NCI-H1417 treated with DMSO at 0.1 percent for 48 hours (cell line): Measurements from ENCODE around the gene ZFAND2A.

Experiments used
- DNase-seq: peaks from one replicate; lab custom pipeline; 2025; lab: John Stamatoyannopoulos, UW

ZFAND2A gene

DNA sequence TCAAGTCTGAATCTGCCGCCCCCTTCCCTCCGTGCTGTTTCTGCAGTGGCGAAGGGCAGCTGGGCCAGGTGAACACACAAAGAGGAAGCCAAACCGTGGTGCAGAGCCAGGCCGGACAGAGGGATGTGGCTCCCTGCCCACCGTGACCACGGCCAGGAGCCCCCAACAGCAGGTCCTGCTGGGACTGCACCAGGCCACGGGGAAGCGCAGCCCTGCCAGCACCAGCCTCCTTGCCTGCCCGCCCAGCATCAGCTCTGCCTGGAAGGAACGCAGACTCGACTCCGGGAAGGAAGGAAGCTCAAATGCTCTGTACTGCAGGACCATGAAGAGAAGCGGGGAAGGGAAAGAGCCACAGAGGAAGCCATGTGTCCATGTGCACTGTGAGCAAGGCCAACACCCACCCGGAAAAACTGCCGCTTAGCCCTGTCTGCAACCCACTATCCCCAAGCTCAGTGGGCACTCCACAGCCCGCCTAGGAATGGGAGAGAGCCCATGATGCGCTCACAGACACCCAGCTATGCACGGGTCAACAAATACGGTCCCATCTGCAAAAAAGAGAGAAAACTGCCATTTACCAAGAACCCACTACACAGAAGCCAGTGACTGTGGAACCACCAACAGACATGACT lies 53.1 kb downstream of the ZFAND2A start:
- DNase-seq: no peak

DNA sequence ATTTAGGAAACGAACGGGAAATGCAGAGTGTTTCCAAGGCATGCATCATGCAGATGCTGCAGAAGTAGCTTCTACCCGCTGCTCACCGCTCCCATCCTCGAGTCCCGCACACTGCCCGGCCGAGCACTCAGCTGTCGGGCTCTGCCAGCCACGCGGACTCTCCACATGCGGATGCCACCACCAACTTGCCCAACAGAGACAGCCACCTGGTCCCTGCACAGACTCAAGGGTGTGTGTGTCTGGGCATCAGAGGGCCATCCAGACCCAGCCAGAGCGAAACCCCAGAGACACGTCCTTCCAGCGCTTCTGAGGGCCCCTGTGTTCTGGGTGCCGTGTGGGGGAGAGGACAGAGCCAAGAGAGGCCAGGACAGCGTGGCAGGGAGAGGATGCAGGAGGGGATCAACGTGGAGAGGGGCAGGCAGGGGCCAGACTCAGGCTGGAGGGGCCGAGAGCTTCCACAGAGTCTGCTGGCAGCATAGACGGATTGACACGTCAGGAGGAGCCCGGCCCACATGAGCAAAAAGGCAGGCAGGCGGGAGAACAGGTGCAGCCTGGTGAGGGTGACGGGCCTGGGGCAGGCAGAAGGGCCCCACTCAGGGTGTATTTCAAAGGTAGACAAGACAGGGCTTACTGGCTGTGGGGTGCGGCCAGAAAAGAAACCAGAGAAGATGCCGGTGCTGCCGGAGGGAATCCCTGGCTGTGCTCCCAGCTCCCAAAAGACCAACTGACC lies 53.8 kb downstream of the ZFAND2A start:
- no peak for DNase-seq

GRCh38 chr7:1105189-1105588 lies 54.8 kb downstream of the ZFAND2A start:
- no peak for DNase-seq

- DNase-seq: no peak
These were observed 55.3 kb downstream of the ZFAND2A start for GRCh38 chr7:1104516-1105179.

DNA sequence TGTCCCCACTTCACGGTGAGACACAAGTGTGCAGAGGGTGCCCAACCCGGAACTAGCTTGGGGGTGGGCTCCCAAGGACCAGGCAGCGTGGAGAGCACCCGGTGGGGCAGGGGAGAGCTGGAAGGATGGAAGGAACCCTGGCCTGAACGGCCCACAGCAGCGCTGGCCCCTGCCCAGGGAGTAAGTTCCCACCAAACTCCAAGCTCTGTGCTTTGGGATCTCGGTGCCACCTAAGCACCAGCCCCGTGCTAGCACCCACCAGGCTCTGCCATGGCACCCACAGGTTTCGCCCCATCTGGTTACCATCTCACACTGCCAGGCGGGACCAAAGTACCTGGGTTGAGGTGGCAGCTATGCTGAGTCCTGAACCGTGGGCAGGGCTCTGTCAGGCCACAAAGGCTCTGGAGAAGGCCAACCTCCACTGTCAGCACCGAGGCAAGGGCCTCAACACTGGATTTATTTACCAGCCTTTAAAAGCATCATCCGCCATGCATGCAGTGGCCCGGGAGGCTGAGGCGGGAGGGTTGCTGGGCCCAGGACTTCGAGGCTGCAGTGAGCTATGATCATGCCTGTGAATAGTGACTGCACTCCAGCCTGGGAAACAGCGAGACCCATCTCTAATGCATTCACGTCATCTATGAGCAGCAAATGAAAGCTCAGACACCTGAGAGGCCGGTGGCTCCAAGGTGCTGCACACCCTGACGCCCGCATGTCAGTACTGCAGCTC lies 56.0 kb downstream of the ZFAND2A start:
- no peak for DNase-seq

DNA sequence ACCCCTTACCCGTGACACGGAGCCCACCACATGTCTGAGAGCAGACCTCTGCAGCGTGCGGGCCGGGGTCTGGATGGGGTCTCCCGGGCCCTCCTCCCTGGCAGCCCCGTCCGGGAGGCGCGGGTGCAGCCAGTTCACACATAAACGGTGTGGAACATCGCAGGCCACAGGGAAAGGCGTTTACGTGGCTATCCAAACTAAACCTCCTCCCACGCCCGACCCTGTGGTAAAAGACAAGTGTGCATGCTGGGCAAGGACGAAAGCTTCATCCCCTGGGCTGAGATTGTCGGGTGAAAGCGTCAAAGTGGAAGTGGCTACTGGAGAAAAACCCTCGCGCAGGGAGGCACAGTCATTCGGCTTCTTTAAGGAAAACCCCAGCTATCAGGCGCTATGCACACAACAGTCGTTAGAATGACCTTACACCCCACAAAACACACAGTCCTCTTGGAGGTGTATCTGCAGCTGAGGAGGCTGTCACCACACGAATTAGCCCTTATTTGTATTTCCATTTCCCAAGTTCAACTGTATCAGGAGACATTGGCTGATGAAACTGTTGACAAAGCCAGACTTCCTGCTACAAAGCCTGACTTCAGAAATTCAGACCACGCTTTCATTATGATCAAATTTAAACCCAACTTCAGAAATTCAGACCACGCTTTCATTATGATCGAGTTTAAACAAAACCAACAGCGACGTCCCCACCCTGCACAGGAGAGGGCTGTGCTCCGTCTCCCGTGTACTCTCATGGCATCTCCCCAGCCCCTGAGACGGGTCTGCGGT lies 56.8 kb downstream of the ZFAND2A start:
- no peak for DNase-seq
